Measurements from ENCODE around the gene GRHL1. TPM values are rescaled to one million over a fixed set of nuclear protein-coding genes. Genes with fewer than 3 reads are reported as not detected.
"Not testable (repeated sequence)": the region's sequence is repeated elsewhere in the genome, so short reads cannot be mapped to it uniquely, and the experiment has no call there.

Gene GRHL1
- polyA plus RNA-seq, 1 of the 3 experiments (the other 2 are of a cell fraction) = 1.0 TPM

- POLR2A ChIA-PET; H3K4me2 ChIP-seq; H3K9me3 ChIP-seq; H3K9me2 ChIP-seq; H3K4me3 ChIP-seq (ENCODE audit: low read depth in 2 of 2, low read length in 1 of 2); CTCF ChIA-PET; DNase-seq; H4K20me1 ChIP-seq (ENCODE audit: insufficient read depth); H3F3A ChIP-seq (replicated peaks; ENCODE audit: insufficient read depth); H3K36me3 ChIP-seq (replicated peaks in 1 of 2; ENCODE audit: control insufficient read depth in 1 of 2, insufficient read depth in 2 of 2, low read length in 1 of 2); H3K27ac ChIP-seq (ENCODE audit: low read depth in 2 of 2, low read length in 1 of 2); H3K79me2 ChIP-seq (ENCODE audit: insufficient read depth); H3K27me3 ChIP-seq (ENCODE audit: insufficient read depth); H3K9ac ChIP-seq; H2AFZ ChIP-seq (ENCODE audit: low read depth): not testable (repeated sequence)
- H3K4me1 ChIP-seq (ENCODE audit: control insufficient read depth in 1 of 2, insufficient read depth in 2 of 2, low read depth in 1 of 2, low read length in 1 of 2) = peaks cover 6 to 32% of the 10 kb centered on the region in 2 experiments; a peak in 2 of 4 replicates
- 87% methylated on average over 37 of the region's 37 CpGs for WGBS (ENCODE audit: low lambda C conversion rate)
Measured at GRCh38 chr2:10012366-10012962, 61.0 kb downstream of the GRHL1 start.

GRCh38 chr2:10012963-10013461 lies 61.5 kb downstream of the GRHL1 start:
- TF ChIP-seq MXI1 (IDR thresholded peaks at IDR 0.05; ENCODE audit: low read depth, low read length) (no peak), FOSL2 (IDR thresholded peaks at IDR 0.05; ENCODE audit: borderline replicate concordance, low read depth) (no peak), CHD2 (IDR thresholded peaks at IDR 0.05; ENCODE audit: low read length, partially characterized antibody) (no peak)
- no peak for DNase-seq
- no peaks in the 10 kb centered on the region for H3K79me2 ChIP-seq (ENCODE audit: insufficient read depth)
- H3K4me3 ChIP-seq (ENCODE audit: low read depth in 2 of 2, low read length in 1 of 2) = no peak overlapping the region
- H3K9me3 ChIP-seq = no peaks in the 10 kb centered on the region; the same call in 1 of the 2 replicates
- no peaks in the 10 kb centered on the region for H4K20me1 ChIP-seq (ENCODE audit: insufficient read depth)
- H3K9ac ChIP-seq = no peak overlapping the region
- H3K4me1 ChIP-seq (ENCODE audit: control insufficient read depth in 1 of 2, insufficient read depth in 2 of 2, low read depth in 1 of 2, low read length in 1 of 2) = peaks cover 6 to 28% of the 10 kb centered on the region in 2 experiments; a peak in 2 of 4 replicates
- no peaks in the 10 kb centered on the region for H3K36me3 ChIP-seq (replicated peaks in 1 of 2; ENCODE audit: control insufficient read depth in 1 of 2, insufficient read depth in 2 of 2, low read length in 1 of 2)
- H3F3A ChIP-seq (replicated peaks; ENCODE audit: insufficient read depth) = no peaks in the 10 kb centered on the region
- no peaks in the 10 kb centered on the region for H3K27me3 ChIP-seq (ENCODE audit: insufficient read depth)
- 82% methylated on average over 29 of the region's 29 CpGs for WGBS (ENCODE audit: low lambda C conversion rate)
- no peak overlapping the region for H2AFZ ChIP-seq (ENCODE audit: low read depth)
- no peaks in the 10 kb centered on the region for H3K9me2 ChIP-seq
- CTCF ChIA-PET = no interaction called here
- H3K4me2 ChIP-seq = no peak overlapping the region
- POLR2A ChIA-PET = no interaction called here
- no peak overlapping the region for H3K27ac ChIP-seq (ENCODE audit: low read depth in 2 of 2, low read length in 1 of 2)

- H2AFZ ChIP-seq (ENCODE audit: low read depth); DNase-seq; H3K36me3 ChIP-seq (replicated peaks in 1 of 2; ENCODE audit: control insufficient read depth in 1 of 2, insufficient read depth in 2 of 2, low read length in 1 of 2); H3K4me3 ChIP-seq (ENCODE audit: low read depth in 2 of 2, low read length in 1 of 2); H3K4me2 ChIP-seq; H4K20me1 ChIP-seq (ENCODE audit: insufficient read depth); H3K9me3 ChIP-seq; H3K9me2 ChIP-seq; H3K9ac ChIP-seq; H3F3A ChIP-seq (replicated peaks; ENCODE audit: insufficient read depth); H3K27ac ChIP-seq (ENCODE audit: low read depth in 2 of 2, low read length in 1 of 2); POLR2A ChIA-PET; H3K79me2 ChIP-seq (ENCODE audit: insufficient read depth); CTCF ChIA-PET; H3K27me3 ChIP-seq (ENCODE audit: insufficient read depth): not testable (repeated sequence)
- H3K4me1 ChIP-seq (ENCODE audit: control insufficient read depth in 1 of 2, insufficient read depth in 2 of 2, low read depth in 1 of 2, low read length in 1 of 2) = peaks cover 6 to 20% of the 10 kb centered on the region in 2 experiments; a peak in 2 of 4 replicates
- WGBS (ENCODE audit: low lambda C conversion rate) = 91% methylated on average over 43 of the region's 43 CpGs
Measured at GRCh38 chr2:10013651-10014417, 62.3 kb downstream of the GRHL1 start.

Data from SK-N-SH (cell line).